GM18508 (cell line): Measurements from ENCODE around the gene ING5.

ENCODE experiments used
- ATAC-seq: cut with Tn5 transposase; IDR thresholded peaks from one replicate; pipeline ENCODE4 v1.9.1; 2021; ENCODE audit warnings: moderate number of reproducible peaks; ENCODE audit not compliant: insufficient read depth, unreplicated experiment

Gene ING5

DNA sequence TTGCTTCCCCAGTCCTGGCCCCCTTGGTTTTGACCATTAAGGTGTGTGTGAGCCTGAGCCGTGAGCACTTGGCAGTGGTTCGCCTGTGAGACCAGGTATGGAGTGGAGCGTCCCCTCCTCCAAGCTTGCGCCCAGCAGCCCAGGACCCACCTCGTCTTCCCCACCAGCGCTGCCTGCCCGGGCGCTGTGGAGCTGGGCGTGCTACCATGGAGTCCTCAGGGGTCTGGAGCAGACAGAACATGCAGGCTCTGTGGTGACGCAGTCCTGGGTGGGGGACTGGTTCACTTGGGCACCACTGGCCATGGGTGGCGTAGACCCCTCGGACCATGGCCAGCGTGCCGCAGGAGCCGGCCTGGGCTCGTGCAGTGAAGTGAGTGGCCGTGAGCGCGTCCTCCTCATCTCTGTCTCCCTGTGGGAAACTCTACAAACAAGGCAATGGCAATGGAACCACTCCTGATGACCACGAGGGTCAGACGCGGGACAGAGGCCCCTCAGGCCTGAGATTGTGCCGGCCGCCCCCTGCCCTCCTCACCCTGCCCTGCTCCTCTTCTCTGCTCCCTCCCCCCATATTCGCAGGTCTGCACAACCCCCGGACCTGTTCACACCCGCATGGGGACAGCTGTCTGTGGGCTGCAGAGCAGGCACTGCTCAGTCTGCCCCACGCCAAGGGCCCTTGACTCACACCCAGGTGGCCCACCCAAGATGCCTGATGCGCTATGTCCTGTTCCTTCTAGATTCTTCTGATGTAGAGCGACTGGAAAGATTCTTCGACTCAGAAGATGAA is 30.2 kb upstream of the ING5 start:
- no peak for ATAC-seq

DNA sequence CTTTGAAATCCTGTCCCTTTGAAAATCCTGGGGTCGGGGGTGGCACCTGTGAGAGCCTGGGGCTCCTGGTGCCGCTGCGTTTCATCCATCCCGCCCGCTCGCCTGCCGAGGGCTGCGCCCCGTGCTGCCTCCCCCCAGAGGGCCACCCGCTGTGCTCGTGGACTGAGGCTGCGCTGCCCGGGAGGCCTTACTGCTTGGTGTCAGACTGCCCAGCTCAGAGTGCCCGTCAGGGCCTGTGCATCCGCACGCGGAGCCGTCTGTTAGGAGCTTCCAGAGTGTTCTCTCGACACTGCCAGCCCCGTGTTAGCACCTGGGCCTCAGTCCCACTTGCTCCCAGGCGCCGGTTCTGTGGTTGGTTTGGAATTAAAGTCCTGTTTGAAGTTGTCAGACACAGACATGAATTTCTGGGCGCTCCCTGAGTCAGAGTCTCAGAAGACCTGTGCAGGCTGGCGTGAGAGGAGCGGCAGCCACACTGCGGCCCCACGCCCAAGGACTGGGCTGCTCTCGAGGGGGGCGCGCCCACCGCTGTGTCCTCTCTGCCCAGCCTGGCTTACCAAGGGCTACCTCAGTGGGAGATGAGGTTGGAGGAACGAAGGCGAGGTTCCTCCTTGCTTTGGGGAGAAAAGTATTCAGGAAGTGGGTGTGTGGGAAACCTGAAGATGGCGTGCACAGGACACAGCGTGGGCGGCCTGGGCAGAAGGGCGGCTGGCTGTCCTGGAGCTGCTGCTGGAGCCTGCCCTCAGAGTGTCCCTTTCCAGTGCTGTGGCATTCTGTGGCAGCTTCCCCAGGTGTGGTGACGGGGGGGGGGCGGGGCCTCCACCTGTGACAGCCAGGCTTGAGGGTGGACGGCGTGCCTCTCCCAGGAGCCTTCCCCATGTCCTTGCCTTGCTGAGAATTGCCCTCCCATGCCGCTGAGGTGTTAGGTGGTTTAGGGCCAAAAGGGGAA is 29.3 kb upstream of the ING5 start:
- no peak for ATAC-seq

DNA sequence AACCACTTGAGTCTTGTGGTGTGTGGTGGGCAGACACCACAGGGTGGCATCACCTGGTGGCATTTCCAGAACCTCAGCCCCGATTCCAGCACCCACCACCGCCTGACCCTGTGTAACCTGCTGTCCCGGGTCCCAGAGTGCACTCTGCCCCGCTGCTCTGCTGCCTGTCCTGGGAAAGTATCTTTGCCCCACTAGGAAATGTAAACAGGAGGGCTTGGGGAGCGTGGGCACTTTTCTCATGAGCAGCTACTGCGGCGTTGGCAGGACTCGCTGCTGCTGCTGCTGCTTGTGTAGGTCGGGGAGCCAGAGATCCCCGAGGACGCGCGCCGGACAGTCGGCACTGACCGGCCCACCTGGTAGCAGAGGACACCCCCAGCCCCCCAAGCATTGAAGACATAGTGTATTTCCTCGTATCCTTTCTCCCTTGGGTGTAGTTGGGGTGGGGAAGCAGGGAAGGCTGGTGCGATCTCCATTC is 28.6 kb upstream of the ING5 start:
- no peak for ATAC-seq

DNA sequence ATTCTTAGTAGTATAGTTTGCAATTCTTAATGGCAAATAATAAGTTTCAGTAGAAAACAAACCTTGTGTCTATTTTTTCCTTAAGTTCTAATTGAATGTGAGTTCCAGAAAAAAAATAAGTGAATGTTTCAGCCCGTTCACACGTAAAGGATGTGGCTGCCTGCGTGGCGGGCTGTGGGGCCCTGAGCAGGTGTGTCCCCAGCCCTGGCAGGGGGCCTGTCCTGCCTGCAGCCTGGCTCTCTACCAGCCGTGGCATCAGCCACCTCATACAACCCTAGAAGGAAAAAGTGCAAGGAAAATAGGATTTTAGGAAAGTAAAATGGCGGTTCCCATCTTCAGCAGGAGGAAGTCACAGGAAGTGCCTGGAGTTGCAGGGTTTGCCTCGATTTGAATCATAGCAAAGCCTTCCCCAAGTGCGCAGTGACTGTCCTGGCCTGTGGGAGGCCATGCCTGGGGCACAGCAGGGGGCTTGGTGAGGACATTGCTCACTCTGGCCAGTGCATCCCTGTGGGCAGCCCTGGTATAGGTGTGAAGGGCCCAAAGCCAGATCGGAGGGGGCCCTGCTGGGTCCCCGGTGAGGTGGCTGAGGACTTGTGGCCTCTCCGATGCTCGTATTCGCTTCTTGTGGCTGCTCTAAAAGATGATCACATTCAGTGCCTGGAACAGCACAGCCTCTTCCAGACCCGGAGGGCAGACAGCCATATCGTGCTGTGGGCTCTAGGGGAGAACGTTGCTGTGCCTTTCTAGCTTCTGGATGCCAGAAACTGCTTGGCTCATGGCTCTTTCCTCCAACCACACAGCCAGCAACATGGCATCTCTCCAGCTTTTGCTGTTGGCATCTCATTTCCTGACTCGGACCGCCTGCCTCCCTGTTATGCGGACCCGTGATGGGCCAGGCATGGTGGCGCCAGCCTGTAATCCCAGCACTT is 27.8 kb upstream of the ING5 start:
- ATAC-seq, result no peak

DNA sequence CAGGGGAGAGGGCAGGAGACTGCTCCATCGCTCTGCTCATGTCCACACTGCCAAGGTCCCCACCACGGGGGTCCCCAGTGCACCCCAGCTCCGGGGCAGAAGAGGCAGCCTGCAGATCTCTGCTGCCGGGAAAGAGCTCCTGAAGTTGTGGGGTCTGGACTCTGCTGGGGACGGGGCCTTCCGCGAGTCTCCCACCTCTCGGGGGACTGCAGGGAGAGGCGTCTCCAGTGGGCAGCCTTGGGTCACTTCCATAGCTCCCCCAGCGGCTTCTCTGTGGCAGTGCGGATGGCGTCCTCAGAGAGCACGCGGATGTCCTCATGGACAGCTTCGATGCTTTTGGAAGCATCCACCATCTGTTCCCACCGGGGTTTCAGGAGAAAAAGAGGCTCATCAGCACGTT is 26.0 kb upstream of the ING5 start:
- no peak for ATAC-seq

DNA sequence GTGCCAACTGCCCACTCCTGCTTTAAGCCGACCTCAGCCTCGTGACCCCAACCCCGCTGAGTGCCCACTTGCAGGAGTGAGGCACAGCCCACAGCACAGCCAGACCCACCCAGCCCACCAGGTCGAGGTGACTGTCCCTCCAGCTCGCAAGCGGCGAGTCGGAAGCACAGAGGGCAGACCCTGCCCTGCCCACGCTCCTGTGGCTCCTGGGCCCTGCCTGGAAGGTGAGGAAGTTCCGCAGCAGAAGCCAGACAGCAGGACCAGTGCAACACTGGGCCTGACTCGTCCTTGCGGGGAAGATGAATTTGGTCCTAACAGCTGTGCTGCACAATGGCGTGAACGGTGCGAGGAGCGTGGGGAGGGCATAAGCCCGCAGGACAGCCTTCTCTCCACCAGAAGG is 25.2 kb upstream of the ING5 start:
- no peak for ATAC-seq

DNA sequence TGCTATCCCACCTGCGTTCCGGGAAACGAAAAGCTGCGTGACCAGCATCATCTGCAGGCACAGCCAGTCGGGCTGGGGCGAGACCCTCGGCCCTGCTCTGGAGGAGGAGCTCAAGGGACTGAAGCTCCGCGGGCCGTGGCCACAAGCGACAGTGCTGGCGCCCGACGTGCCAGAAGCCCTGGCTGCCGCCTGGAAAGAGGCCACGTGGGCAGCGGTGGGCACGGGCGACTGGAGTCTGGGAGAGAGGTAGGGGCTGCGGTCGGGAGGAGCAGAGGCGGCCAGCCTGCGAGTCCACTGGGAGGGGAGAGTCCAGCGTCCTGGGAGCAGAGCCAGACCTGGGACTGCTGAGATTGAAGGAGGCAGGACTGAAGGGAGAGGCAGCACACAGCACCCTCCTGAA is 24.4 kb upstream of the ING5 start:
- no peak for ATAC-seq

DNA sequence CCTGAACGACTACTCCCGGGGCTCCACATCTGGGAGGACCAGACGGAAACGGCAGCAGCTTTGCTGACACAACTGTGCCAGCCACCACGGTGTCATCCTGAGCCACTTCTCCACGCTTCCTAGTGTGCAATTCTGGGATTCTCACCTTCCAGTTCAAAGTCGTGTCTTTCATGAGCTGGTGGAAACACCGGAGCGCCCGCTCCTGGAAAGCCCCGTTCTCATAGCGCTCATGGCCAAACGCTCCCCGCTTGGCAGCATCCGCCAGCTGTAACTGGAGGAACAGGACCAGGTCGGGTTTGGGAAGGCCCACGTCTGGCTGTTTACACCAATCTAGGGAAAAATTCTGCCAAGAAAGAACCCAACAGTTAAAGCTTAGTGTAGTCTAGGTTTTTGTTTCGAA is 23.5 kb upstream of the ING5 start:
- no peak for ATAC-seq

DNA sequence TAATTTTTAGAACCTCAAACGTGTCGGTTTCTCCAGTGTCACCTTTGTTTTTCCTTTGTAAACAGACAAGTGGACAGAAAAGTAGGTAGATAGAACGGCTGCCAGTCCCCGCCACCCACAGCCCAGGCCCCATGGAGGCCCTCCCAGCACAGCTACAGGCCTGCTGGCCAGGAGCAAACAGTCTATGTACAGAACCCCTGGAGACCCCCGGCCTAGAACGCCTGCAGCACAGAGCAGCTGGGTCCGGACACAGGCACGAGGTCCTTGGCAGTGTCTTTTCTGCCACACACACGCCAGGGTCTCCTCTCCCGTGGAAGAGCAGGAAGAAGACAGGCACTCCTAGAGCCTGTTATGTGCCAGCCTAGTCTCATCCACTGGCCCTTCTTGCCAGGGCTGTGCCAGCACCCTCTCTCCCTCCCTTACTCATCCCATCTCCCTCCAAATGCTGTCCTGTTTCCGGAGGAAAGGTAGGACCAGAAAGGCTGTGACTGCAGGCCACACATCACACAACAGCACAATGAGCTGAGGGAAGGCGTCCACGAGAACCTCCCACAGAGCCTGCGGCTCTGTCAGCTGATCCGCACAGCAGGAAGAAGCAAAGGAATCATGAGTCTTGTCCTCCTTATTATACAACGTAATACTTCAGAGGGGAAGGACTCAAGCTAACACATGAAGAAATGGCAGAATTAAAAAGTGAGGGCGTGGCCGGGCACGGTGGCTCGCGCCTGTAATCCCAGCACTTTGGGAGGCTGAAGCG is 22.9 kb upstream of the ING5 start:
- no peak for ATAC-seq

DNA sequence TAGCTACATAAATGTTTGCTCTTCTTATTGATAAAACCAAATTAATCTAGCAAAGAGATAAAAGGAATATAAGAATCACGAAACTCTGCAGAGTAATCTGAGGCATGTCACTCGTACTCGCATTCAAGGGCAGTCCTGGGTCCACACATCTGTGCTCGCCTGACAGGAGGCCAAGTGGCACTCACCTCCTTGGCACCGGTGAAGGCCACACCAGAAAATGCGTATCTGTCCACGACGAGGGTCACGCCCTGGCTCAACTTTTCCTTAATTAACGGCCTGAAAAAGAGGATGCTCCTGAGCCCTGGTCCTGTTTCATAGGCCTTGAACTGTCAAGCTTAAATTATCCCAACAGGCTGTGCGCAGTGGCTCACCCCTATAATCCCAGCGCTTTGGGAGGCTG is 21.8 kb upstream of the ING5 start:
- ATAC-seq, result no peak

DNA sequence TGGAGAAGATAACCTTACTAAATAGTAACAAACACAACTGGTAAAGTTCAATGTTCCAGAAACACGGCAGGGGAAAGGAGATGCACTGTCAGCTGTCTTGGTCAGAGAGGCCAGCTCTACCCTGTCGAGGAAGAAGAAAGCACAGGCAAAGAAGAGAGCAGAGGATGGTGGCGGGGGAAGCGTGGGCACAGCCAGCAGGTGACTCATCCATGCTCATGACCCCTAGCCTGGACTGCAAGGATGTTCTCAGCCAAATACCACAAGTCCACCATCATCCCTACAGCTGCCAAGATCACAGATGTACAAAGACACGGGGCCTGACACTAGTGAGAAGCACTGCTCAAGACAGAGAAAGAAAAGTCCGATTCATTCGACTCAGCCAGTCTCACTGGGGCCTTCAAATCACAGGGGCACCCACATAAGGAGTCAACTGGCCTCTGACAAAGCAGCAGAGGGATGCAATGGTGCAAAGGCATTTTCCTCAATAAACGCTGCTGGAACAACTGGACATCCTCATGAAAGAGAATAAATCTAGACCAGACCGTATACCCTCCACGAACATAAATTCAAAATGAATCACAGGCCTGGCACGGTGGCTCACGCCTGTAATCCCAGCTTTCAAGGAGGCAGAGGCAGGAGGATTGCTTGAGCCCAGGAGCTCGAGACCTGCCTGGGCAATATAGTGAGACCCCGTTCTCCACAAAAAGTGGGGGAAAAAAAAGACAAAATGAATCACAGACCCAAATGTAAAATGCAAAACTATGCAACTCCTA is 20.8 kb upstream of the ING5 start:
- ATAC-seq, result no peak

DNA sequence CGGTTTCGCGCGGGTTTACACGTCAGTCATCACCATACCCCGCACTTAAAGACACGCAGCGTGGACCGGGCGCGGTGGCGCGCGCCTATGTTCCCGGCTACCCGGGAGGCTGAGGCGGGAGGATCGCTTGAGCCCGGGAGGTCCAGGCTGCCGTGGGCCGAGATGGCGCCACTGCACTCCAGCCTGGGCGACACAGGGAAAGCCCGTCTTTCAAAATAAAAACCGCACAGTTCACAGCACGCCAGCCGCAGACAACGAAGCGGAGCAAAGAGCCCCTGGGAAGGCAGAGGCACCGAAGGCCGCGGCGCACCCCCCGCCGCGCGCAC is 15.6 kb upstream of the ING5 start:
- no peak for ATAC-seq

DNA sequence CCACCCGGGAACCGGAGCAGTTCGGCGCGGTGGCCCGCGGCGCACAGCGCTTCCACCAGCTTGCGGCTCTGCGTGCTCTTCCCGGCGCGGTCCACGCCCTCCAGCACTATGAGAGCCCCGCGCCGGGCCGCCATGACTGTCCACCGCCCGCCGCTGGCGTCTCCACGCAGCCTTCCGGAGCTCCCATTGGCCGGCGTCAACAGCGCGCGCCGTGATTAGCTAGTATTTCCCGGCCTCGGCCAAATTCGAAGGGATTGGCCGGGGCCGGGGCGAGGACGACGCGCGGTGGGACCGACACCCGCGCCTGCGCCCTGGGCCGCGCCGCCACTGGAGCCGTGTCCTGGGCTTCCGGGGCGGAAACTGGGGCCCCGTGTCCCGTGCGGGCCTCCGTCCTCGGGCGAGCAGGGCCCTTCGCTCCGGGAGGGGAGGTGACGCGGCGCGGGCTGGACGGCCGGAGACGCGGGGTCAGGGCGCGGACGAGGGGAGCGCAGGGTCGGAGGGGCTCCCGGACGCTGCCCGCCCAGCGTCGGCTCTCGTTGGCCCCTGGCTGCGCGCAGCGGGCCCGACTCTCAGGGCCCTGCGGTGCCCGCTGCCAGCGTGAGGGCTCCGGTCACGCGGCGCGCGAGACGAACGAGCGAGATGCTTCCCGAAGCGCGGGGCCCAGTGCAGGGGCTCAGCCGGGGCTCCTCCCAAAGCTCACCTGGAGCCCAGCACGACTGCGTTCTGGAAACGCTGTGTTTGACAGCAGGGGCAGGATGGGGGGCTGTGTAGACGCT is 15.0 kb upstream of the ING5 start, which contains the start of gene DTYMK:
Gene DTYMK (minus strand): TSS at position 166 of the 776 bp plus-strand sequence. CDS start 32 bp downstream, at position 134.
- peak; percentile 51 for ATAC-seq

DNA sequence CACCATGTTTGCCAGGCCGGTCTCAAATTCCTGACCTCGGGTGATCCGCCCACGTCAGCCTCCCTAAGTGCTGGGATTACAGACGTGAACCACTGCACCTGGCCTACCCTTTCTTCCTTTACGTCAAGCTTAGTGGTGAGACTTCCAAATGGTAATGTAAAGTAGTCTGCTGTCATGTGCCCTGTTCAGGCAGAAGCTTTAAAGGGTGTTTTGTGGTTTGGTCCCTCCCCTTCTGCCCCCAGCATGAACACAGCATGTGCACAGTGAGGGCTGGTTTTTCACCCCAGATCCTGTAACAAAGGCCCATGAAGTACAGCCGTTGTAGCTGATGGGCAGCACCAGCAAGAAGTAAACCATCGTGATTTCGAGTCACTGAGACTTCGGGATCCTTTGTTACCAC is 12.5 kb upstream of the ING5 start:
- ATAC-seq, result no peak

DNA sequence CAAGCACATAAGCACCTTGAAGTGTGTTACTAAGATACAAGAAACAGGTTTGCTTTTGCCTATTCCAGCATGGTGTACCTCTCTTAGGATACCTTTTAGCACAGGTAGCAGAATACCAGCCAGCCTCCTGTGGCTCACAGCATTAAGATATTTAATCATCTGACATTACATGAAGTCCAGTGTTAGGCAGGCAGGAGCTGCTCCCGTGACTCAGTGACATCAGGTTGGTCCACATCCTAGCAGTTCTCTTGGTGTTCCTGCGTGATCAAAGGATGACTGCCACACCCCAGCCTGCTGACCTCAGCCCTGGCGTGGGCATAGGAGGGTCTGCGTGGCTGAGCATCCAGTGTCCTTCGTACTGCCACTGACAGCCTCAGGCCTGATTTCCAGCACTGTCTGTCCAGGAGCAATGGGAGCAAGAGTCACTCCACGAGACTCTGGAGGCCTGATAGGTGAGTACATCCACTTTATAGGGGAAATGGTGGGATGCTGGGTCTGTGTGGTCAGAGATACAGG is 11.6 kb upstream of the ING5 start:
- ATAC-seq, result no peak

DNA sequence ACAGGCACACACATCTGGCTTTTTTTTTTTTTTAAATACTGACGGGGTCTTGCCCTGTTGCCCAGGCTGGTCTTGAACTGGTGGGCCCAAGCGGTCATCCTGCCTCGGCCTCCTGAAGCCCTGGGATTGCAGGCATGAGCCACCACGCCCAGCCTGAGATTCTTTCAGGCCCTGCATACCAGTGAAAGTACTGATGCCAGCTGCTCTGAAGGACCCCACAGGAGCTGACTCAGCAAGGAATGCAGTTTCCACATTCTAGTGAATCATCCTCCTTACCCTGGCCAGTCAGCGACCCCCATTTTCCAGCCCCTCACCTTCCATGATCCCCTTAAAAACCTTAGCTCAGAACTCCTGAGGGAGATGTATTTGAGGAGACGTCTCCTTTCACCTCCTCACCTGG is 9.4 kb upstream of the ING5 start:
- ATAC-seq, result no peak

DNA sequence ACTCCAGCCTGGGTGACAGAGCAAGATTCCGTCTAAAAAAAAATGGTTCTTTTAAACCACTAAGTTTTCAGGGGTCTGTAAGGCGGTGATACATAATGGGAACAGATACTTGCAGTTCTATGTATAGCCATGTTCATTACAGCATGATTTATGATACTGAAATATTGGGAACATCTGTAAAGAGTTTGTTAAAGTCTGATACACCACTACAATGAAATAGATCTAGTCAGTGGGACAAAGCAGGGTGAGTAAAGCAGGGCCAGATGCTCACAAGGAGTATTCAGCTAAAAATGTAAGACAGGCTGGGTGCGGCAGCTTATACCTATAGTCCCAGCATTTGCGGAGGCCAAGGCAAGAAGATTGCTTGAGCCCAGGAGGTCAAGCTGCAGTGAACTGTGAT is 6.2 kb upstream of the ING5 start:
- no peak for ATAC-seq

DNA sequence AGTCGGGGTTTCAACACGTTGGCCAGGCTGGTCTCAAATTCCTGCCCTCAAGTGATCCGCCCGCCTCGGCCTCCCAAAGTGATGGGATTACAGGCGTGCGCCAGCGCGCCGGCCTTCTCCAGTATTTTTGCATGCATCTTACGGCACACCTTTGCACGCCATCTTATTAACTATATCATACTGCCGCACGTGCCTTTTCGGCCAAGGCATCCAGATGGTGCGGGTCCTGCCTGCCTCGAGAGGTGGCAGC is 765 bp upstream of the ING5 start:
- ATAC-seq, result peak; percentile 29
